ENCODE results near the gene PHYKPL. TPM values are rescaled to one million over a fixed set of nuclear protein-coding genes. Genes with fewer than 3 reads are reported as not detected.

PHYKPL gene
- total RNA-seq, 1 experiment from 2014 or later, result 17.7 TPM

GRCh38 chr5:178191661-178192060 is 40.9 kb downstream of the PHYKPL start:
- DNase-seq (ENCODE audit: low read depth), result no peak

DNA sequence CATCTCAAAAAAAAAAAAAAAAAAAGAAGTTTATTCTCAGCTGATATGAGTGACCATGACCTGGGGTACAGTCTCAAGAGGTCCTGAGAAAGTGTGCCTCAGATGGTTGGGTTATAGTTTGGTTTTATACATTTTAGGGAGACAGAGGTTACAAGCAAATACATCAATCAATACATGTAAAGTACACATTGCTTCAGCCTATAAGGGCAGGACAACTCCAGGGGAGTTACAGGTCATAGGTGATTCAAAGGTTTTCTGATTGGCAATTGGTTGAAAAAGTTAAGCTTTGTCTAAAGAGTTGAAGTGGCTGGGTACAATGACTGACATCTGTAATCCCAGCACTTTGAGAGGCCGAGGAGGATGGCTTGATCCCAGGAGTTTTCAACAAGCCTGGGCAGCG is 43.2 kb downstream of the PHYKPL start:
- DNase-seq (ENCODE audit: low read depth), result no peak

DNA sequence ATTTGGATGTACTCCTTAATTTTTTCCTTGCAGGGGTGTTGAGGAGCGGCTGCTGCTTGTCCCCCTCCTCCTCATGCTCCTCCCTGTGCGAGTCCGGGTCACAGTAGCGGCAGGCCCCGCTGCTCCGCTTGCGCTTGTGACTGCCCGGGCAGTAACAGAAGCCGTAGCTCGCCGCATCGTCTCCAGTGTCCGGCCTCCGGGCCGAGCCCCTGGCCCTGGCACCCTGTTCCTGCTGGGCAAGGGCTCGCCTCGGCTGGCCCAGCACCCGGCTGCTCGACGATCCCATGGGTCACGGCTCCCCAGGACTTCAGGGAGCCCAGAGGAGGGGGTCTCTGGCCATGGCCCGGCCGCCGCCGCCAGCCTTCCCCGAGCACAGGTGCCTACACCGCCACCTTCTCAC is 45.6 kb downstream of the PHYKPL start, which contains the start of gene GMCL2:
Gene GMCL2 (minus strand): TSS at position 358 of the 400 bp plus-strand sequence. CDS start 72 bp downstream, at position 286.
- no peak for DNase-seq (ENCODE audit: low read depth)

GRCh38 chr5:178186427-178186826 is 46.2 kb downstream of the PHYKPL start:
- DNase-seq (ENCODE audit: low read depth), result no peak

DNA sequence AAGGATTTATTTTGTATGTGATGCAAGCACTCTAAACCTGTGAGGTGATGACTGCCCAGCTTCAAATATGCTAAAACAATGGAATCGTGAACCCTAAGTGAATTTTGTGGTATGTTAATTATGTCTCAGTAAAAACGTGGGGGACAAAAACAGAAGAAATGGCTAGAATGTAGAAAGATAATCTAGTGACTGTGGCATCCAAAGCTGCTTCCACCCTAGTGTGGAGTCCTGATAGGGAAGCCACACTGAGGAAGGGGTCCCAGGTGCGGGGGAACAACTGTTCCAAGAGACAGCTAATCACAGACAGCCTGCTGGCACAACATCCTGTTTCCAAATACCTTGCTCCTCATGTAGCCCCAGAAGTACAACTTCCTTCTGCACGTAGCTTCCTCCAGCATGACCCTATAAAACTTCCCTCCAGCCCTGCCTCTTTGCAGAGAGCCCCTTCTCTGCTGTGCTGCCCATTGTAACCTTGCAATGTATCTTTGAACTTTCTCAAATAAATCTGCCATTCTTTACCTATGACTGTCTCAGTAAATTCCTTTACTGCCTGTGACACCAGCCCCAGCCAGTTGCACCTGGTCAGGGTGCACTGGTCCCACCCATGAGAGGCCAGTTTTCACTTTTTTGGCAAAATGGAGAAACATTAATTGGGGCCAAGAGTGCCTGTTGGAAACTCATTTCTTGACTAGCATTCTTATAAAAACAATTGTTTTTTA is 50.3 kb downstream of the PHYKPL start:
- no peak for DNase-seq (ENCODE audit: low read depth)

DNA sequence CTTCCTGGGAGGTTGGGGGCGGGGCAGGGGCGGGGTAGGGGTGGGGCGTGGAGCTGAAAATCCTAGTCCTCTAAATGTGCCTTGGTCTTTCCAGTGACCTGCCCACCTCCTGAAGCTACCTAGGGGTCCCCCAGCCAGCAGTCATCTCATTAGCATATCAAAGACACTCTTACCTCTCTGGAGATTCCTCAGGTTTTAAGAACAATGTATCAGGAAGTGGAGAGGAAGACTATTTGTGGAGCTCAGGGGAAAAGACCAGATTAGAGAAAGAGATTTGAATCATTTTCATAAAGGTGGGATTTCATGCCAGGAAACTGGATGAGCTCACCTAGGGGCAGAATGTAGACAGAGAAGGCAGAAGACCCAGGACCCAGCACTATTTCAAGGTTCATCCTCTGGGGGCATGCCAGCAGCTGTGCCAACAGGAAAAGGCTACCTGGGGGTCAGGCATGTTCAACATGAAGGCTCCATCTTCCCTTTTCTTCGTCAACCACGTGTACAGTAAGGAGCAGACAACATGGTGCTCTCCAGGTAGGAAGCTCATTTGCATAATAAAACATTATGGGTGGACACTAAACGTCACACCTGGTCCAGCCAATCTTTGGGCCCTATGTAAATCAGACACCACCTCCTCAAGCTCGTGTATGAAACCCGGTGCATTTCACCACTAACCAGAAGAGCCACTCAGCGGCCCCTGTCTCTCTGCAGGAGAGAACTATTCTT is 52.3 kb downstream of the PHYKPL start:
- DNase-seq (ENCODE audit: low read depth), result no peak

GRCh38 chr5:178177569-178177968 is 55.0 kb downstream of the PHYKPL start:
- DNase-seq (ENCODE audit: low read depth), result no peak

GRCh38 chr5:178176791-178177190 is 55.8 kb downstream of the PHYKPL start:
- no peak for DNase-seq (ENCODE audit: low read depth)

DNA sequence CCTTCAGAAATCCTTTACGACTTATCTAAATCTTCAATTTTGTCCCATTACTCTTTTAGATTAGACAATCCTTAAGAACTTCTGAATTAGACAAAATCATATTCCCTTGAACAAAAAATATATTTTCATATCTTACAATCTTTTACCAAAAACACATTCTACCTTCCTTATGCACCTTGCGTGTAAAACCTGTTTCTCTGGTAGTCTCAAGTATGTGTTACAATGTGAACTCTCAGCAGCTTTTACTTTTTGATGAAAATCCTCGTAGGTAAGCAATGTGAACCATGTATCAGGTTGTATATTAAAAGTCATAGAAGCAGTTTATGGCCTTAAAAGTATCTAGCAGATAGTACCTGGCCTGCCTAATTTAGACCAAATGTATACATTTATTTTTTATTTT is 58.1 kb downstream of the PHYKPL start:
- DNase-seq (ENCODE audit: low read depth), result no peak

DNA sequence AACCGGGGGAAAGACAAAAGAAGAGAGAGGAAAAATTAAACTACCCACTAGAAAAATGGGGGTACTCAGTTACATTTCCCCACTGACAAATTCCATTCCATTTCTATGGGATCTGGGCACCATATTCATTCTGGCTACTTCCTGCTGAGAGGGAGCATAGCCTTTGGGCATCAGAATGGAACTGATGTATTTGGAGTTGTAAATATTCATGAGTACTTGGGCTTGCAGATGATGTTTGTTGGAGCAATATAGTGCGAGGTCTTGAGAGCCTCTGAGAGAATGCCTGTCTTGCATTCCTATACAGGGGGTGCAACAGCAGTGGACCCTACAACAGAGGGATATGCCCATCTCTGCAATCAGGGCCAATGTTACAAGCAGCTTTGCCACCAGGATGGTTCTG is 62.1 kb downstream of the PHYKPL start:
- DNase-seq (ENCODE audit: low read depth), result no peak

DNA sequence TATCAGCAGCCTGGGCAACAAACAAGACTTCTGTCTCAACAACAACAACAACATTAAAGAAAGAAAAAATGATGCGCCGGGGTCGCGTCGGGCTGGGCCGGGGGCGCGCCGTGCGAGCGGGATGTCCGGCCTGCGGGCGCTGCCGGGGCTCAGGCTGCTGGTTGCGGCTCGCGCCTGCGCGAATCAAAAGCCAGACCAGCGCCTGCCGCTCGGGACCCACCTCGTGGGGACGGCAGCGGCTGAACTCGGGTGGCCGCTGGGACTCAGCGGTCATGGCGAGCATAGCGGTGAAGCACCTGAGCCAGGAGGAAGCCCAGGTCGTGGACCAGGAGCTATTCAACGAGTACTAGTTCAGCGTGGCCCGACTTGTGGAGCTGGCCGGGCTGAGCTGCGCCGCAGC is 67.0 kb downstream of the PHYKPL start:
- no peak for DNase-seq (ENCODE audit: low read depth)

- DNase-seq (ENCODE audit: low read depth), result peak; percentile 61
Measured at GRCh38 chr5:178163772-178164735, 68.5 kb downstream of the PHYKPL start.

- no peak for DNase-seq (ENCODE audit: low read depth)
Measured at GRCh38 chr5:178162481-178162880, 70.1 kb downstream of the PHYKPL start.

DNA sequence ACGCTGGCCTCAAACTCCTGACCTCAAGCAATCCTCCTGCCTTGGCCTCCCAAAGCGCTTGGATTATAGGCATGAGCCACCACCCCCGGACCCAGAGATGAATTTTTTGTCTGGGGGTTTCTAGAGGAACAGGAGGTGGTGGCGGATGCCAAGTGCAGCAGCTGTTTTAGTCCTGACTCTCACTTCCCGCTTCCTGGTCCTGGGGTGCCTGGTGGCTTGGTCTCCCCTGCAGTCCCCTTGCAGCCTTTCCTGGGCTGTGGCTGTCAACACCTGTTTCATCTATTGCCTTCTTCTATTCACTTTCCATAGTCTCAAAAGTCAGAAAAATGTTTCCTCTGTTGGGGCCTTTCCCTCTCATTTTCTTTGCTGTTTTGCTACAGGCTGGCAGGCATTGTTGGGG is 72.4 kb downstream of the PHYKPL start:
- no peak for DNase-seq (ENCODE audit: low read depth)

Other genes with a start within 250 kb of the PHYKPL start
- gene PROP1, start 236.6 kb downstream of the PHYKPL start, total RNA-seq (2014; rRNA removed), result not detected in 2 replicates
- gene N4BP3, start 119.3 kb downstream of the PHYKPL start, total RNA-seq (2014; rRNA removed), result 0.06 and 0.13 TPM in 2 replicates
- 12.0 and 14.4 TPM in 2 replicates for gene RMND5B, start 101.8 kb downstream of the PHYKPL start, total RNA-seq (2014; rRNA removed)
- 404 and 428 TPM in 2 replicates for gene NHP2, start 78.9 kb downstream of the PHYKPL start, total RNA-seq (2014; rRNA removed)
- gene GMCL2, start 45.4 kb downstream of the PHYKPL start, total RNA-seq (2014; rRNA removed), result not detected in 2 replicates
- gene HNRNPAB, start 28.3 kb downstream of the PHYKPL start, total RNA-seq (2014; rRNA removed), result 145 TPM in 2 replicates

All from LHCN-M2 (cell line).